Kidney (tissue), 14 donors: ENCODE results near the gene ZDHHC12. TPM values are rescaled to one million over a fixed set of nuclear protein-coding genes. Genes with fewer than 3 reads are reported as not detected.
A peak's percentile ranks its signal among the peaks of the same experiment; 100 is the strongest.

ENCODE experiments used
- DNase-seq, 5 donors: peaks; one replicate each; pipeline ENCODE4 v3.0.0-alpha.2; 2013 to 2020
- FAIRE-seq: peaks from 2 replicates; lab custom pipeline; 2012; peaks lifted over from hg19 to GRCh38; lab: Jason Lieb, UNC
- H3K27ac ChIP-seq, 2 donors: one replicate each; pipeline ENCODE4 v1.7.0; 2013; ENCODE audit warnings: low read depth in 2 of 2, low read length in 2 of 2, inconsistent platforms in 1 of 2
- H3K27me3 ChIP-seq: one replicate; pipeline ENCODE4 v1.7.1; 2013; ENCODE audit warnings: low read length, inconsistent platforms; ENCODE audit not compliant: control insufficient read depth, insufficient read depth
- H3K36me3 ChIP-seq, 3 donors: one replicate each; pipeline versions ENCODE4 v1.7.0 to v1.7.1; 2013; ENCODE audit warnings: low read length in 3 of 3, control low read depth in 1 of 3, inconsistent platforms in 1 of 3; ENCODE audit not compliant: insufficient read depth in 3 of 3, control insufficient read depth in 2 of 3
- H3K4me1 ChIP-seq, 3 donors: one replicate each; pipeline versions ENCODE4 v1.7.0 to v1.7.1; 2013; ENCODE audit warnings: low read length in 3 of 3, inconsistent platforms in 1 of 3, low read depth in 1 of 3; ENCODE audit not compliant: control insufficient read depth in 2 of 3, insufficient read depth in 2 of 3
- H3K4me3 ChIP-seq, 3 donors: one replicate each; pipeline versions ENCODE4 v1.7.0 to v1.8.1; 2013; ENCODE audit warnings: low read length in 3 of 3, control low read depth in 1 of 3, inconsistent platforms in 1 of 3
- H3K9ac ChIP-seq, 3 donors: one replicate each; pipeline versions ENCODE4 v1.7.0 to v1.7.1; 2013; ENCODE audit warnings: low read length in 3 of 3, control low read depth in 1 of 3, inconsistent platforms in 1 of 3
- H3K9me3 ChIP-seq, 3 donors: one replicate each; pipeline versions ENCODE4 v1.7.0 to v1.7.1; 2013; ENCODE audit warnings: low read length in 3 of 3, control low read depth in 1 of 3, inconsistent platforms in 1 of 3; ENCODE audit not compliant: control insufficient read depth in 2 of 3, insufficient read depth in 1 of 3
- intact Hi-C: fragments of 100-400 bp; cut with DNase I; formaldehyde crosslinking; loops from one replicate; pipeline ENCODE4 v1.11.1; 2022
- polyA plus RNA-seq: library from polyadenylated mRNA; stranded (reverse); fragments of 350-450 nt; fragmentation: Illumina TruSeq; extraction: RNeasy Lipid Tissue Mini Kit (QIAGEN cat#74804); gene quantifications from one replicate; pipeline ENCODE4 v1.2.3, GENCODE V29; 2014; ENCODE audit warnings: low read depth, low replicate concordance; ENCODE audit not compliant: insufficient read depth
- total RNA-seq: library from RNA; stranded (reverse); fragmentation: NEBNext Ultra II Directional; extraction: Animal tissue kit (Norgen Biotek cat#: 25700); gene quantifications from one replicate; pipeline ENCODE4 v1.2.1, GENCODE V29; 2021
- TF ChIP-seq, protein P1 (sequence below): IDR thresholded peaks from 3 replicates; pipeline ENCODE4 v1.5.1; 2012; ENCODE audit warnings: mild to moderate bottlenecking, moderate library complexity, borderline replicate concordance; ENCODE audit not compliant: insufficient read depth; ENCODE audit errors: extremely low read depth
- donor health status: control.
- donor health status: control.
- donor health status: control.
- donor health status: control.
- donor health status: control.
- donor health status: DM: yes; HTN: yes; CAD: no.
- donor health status: Normal renal cell carcinoma (clear cell type).

Gene ZDHHC12
- total and polyA plus RNA-seq, 2 donors from 2014 or later: 39.9 to 54.7 TPM

DNA sequence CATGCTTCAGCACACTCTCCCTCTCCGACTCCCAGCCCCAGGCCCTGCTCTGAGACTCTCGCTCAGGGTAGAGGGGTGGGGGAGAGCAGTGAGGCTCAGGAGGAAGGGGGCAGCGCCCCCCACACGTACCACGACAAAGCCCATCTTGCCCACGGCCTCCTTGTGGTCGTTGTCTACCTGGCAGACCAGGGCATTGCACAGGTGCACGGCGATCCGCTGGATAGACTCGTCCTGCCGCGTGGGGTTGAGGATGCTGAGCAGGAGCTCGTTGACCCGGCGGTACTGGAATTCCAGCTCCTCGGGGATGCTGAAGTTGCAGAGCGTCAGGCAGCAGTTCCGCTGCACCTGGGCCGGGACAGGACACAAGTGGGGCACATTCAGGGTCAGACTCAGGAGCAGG, 18.5 kb upstream of the ZDHHC12 start:
- no peak for DNase-seq
- Histone ChIP-seq H3K4me3 (no peak overlapping the region), H3K27me3 (no peaks in the 10 kb centered on the region), H3K9ac (no peak overlapping the region), H3K36me3 (peaks cover 0 to 24% (median 11%) of the 10 kb centered on the region in 3 donors), H3K9me3 (no peaks in the 10 kb centered on the region), H3K4me1 (no peaks in the 10 kb centered on the region), H3K27ac (no peak overlapping the region)
- TF ChIP-seq, protein P1, sequence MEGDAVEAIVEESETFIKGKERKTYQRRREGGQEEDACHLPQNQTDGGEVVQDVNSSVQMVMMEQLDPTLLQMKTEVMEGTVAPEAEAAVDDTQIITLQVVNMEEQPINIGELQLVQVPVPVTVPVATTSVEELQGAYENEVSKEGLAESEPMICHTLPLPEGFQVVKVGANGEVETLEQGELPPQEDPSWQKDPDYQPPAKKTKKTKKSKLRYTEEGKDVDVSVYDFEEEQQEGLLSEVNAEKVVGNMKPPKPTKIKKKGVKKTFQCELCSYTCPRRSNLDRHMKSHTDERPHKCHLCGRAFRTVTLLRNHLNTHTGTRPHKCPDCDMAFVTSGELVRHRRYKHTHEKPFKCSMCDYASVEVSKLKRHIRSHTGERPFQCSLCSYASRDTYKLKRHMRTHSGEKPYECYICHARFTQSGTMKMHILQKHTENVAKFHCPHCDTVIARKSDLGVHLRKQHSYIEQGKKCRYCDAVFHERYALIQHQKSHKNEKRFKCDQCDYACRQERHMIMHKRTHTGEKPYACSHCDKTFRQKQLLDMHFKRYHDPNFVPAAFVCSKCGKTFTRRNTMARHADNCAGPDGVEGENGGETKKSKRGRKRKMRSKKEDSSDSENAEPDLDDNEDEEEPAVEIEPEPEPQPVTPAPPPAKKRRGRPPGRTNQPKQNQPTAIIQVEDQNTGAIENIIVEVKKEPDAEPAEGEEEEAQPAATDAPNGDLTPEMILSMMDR: no peak
- FAIRE-seq: no peak
- intact Hi-C loops: no loop called here

DNA sequence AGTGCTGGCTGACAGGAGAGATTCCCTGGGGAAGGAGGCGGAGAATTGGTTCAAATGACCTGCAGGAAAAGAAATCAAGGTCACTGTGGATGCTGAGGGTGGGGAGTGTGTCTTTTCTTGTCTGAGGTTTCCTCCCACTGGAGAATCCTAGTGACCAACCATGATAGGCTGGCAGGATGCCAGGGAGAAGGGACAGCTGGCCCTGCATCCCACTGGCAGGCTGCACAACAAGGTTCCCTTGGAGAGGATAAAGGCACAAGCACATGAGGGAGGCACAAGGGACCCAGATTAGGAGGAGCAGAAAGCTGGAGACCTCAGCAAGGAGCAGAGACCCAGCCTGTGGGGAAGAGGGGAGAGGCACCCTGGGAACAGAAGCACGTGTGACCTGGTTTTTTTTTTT, 11.4 kb upstream of the ZDHHC12 start:
- Histone ChIP-seq H3K4me1 (peaks cover 0 to 2% (median 0%) of the 10 kb centered on the region in 3 donors), H3K27me3 (no peaks in the 10 kb centered on the region), H3K9me3 (no peaks in the 10 kb centered on the region), H3K36me3 (peaks cover 0 to 20% (median 10%) of the 10 kb centered on the region in 3 donors), H3K9ac (no peak overlapping the region), H3K27ac (no peak overlapping the region), H3K4me3 (no peak overlapping the region)
- FAIRE-seq: no peak
- intact Hi-C loops: no loop called here
- TF ChIP-seq, protein P1: no peak
- DNase-seq: peak in 2 of 5 donors; percentile 19 to 53

DNA sequence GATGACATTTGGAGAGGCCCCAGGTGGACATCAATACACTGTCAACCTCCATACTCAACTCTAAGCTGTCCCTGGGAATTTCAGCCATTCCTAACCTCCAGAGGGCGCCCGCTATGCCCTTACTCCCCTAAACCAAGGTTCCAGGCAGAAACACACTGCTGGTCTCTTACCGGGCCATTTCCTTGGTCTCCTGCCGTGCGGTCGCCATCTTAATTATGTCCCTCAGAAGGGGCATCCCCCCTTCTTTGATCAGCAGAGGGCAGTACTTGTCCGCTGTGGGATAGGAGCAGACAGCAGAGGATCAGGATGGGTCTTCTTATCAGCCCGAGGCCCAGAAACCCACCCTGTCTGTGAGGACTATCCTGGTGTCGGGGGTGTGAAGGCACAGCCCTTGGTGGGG, 9.3 kb upstream of the ZDHHC12 start:
- peaks cover 0 to 13% (median 5%) of the 10 kb centered on the region in 3 donors for H3K36me3 ChIP-seq

More for the DNA sequence above, 9.3 kb upstream of the ZDHHC12 start:
- Histone ChIP-seq H3K9ac (peak overlapping the region in 1 of 3 donors; percentile 49), H3K9me3 (no peaks in the 10 kb centered on the region), H3K4me3 (no peak overlapping the region), H3K4me1 (peaks cover 0 to 2% (median 0%) of the 10 kb centered on the region in 3 donors), H3K27ac (peak overlapping the region in 1 of 2 donors; percentile 13), H3K27me3 (no peaks in the 10 kb centered on the region)
- TF ChIP-seq, protein P1: peak; percentile 66
- FAIRE-seq: no peak
- peak in 4 of 5 donors; percentile 89 to 94 (median 90) for DNase-seq
- intact Hi-C loops: no loop called here
